ENCODE measurements around the gene GPR151.
"Not testable (repeated sequence)": the region's sequence is repeated elsewhere in the genome, so short reads cannot be mapped to it uniquely, and the experiment has no call there.

GPR151 gene

GRCh38 chr5:146516151-146516475, at the start of gene GPR151:
GPR151 (minus strand) TSS chr5:146516190; CDS start chr5:146516113, 77 bp downstream.
- TF ChIP-seq CTCF (conservative IDR thresholded peaks at IDR 0.05; ENCODE audit: low read length), result no peak
- H3K4me3 ChIP-seq (ENCODE audit: low read length), result no peak within 1 kb of the TSS
- peak; percentile 2 for DNase-seq (ENCODE audit: low read depth)

GRCh38 chr5:146564007-146564762, 48.2 kb upstream of the GPR151 start:
- TF ChIP-seq CTCF (conservative IDR thresholded peaks at IDR 0.05; ENCODE audit: low read length), result no peak
- DNase-seq (ENCODE audit: low read depth), result no peak
- no peak overlapping the region for H3K4me3 ChIP-seq (ENCODE audit: low read length)

GRCh38 chr5:146562461-146562860, 46.5 kb upstream of the GPR151 start:
- TF ChIP-seq CTCF (conservative IDR thresholded peaks at IDR 0.05; ENCODE audit: low read length), result no peak
- H3K4me3 ChIP-seq (ENCODE audit: low read length), result no peak overlapping the region
- no peak for DNase-seq (ENCODE audit: low read depth)

- peak; percentile 60 for DNase-seq (ENCODE audit: low read depth)
- TF ChIP-seq CTCF (conservative IDR thresholded peaks at IDR 0.05; ENCODE audit: low read length), result no peak
- no peak overlapping the region for H3K4me3 ChIP-seq (ENCODE audit: low read length)
Measured at GRCh38 chr5:146561711-146562110, 45.7 kb upstream of the GPR151 start.

- DNase-seq (ENCODE audit: low read depth), result peak; percentile 61
- no peak overlapping the region for H3K4me3 ChIP-seq (ENCODE audit: low read length)
- no peak for TF ChIP-seq CTCF (conservative IDR thresholded peaks at IDR 0.05; ENCODE audit: low read length)
Measured at GRCh38 chr5:146560205-146560812, 44.3 kb upstream of the GPR151 start.

- H3K4me3 ChIP-seq (ENCODE audit: low read length); DNase-seq (ENCODE audit: low read depth): not testable (repeated sequence)
Measured at GRCh38 chr5:146556884-146557283, 40.9 kb upstream of the GPR151 start.

GRCh38 chr5:146553446-146553845, 37.5 kb upstream of the GPR151 start:
- H3K4me3 ChIP-seq (ENCODE audit: low read length), result no peak overlapping the region
- TF ChIP-seq CTCF (conservative IDR thresholded peaks at IDR 0.05; ENCODE audit: low read length), result no peak
- no peak for DNase-seq (ENCODE audit: low read depth)

All from AG10803 (cell line).